GM19324 (cell line): ENCODE data around the gene CARNS1.

Source experiments
- ATAC-seq: cut with Tn5 transposase; IDR thresholded peaks from one replicate; pipeline ENCODE4 v1.9.1; 2021; ENCODE audit warnings: mild to moderate bottlenecking, moderate library complexity; ENCODE audit not compliant: unreplicated experiment, low FRiP score

The CARNS1 gene, protein sequence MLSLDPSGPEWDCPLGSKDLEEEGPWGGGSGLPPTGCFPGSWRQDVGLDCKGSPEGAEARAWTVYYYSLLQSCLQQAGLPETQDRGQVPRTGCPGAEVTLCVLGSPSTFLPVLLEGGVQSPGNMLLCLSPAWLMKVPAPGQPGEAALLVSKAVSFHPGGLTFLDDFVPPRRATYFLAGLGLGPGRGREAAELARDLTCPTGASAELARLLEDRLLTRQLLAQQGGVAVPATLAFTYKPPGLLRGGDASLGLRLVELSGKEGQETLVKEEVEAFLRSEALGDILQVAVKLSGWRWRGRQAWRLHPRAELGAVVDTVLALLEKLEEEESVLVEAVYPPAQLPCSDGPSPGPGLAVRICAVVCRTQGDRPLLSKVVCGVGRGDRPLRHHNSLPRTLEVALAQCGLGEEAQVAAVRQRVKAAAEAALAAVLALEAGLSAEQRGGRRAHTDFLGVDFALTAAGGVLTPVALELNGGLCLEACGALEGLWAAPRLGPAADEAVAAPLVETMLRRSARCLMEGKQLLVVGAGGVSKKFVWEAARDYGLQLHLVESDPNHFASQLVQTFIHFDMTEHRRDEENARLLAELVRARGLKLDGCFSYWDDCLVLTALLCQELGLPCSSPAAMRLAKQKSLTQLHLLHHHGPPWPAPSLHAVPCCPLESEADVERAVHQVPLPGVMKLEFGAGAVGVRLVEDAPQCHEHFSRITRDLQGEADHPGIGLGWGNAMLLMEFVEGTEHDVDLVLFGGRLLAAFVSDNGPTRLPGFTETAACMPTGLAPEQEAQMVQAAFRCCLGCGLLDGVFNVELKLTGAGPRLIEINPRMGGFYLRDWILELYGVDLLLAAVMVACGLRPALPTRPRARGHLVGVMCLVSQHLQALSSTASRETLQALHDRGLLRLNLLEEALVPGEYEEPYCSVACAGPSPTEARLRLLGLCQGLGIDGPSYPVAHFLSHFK

DNA sequence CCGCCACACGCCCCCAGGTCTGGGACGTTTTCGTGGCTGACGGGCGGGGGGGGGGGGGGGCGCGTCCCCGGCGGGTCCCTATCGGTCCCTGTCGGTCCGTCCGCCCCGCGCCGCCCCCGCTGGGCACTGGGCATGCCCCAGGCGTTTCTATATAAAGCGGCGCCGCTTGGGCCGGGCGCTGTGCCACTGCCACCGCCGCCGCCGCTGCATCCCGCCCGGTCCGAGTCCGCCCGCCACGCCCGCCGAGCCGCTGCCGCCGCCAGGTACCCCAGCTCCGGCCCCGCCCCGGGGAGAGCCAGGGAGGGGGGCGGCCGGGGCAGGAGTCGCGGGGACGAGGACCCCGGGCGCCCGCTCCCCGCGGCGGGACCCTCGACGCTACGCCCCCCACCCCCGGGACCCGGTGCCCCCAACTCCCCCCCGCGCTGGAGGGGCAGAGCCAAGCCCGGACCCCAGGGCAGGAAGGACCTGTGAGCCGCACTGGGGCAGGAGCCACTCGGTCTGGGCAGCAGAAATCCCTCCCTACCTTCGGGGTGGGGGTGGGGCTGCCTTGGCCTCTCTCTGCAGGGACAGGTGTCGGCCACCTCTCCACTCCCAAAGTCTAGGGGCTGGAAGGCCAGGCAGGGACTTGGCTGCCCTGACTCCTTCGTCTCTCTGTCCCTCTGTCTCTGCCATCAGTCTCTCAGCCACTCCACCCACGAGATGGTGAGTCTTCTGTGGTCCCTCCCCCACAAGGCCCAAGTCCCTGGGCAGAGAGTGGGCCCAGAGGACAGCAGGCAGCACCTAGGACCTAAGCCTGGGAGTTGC lies at the start of gene CARNS1:
Gene CARNS1 (plus strand): TSS at position 178 of the 804 bp plus-strand sequence. CDS start 522 bp downstream, at position 700.
- ATAC-seq = no peak

DNA sequence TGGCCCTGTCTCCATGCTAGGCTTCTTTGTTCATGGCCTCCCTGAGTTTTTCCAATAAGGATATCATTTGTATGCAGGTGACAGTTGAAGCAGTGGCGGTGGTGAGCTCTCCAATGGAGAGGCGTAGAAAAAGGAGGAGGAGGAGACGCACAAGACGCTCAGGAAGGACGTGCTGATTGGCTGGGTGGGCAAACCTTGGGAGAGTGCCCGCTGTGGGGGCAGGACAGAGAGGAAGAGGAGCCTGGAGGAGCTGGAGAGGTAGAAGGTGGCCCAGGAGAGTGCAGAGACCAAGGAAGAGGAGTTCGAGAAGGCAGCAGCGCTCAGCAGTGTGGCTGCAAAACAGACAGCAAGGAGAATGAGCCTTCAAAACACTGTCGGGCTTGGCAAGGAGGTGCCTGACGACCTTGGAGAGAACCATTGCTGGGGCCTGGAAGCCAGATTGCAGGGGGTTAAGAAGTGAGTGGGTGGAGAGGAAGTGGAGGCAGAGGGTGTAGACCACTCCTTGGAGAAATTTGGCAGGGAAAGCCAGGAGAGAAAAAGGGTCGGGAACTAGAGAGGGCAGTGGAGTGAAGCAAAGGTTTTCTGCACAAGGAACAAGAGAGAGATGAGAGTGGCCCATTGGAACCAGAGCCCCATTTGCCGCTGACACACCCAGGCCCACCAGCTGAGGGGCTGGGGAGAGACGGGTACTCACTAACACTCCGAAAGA lies 49.6 kb upstream of the CARNS1 start:
- no peak for ATAC-seq

DNA sequence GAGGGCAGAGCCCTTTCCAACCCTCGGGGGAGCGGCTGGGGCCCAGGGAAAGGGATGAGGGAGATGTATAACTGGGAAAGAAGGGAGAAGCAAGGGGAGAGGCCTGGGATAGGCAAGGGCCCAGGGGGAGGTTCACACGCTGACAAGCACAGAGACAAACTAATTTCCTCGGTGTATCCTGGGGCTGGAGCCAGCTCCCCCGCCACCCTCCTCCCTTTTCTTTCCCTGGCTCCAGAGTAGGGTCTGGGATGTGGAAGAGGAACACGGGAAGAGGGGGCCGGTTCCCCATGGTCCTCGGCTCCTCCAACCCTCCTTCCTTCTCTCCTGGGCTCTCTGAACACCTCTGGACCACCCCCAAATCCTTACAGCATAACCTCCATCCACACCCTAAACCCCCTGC lies 48.9 kb upstream of the CARNS1 start:
- no peak for ATAC-seq

DNA sequence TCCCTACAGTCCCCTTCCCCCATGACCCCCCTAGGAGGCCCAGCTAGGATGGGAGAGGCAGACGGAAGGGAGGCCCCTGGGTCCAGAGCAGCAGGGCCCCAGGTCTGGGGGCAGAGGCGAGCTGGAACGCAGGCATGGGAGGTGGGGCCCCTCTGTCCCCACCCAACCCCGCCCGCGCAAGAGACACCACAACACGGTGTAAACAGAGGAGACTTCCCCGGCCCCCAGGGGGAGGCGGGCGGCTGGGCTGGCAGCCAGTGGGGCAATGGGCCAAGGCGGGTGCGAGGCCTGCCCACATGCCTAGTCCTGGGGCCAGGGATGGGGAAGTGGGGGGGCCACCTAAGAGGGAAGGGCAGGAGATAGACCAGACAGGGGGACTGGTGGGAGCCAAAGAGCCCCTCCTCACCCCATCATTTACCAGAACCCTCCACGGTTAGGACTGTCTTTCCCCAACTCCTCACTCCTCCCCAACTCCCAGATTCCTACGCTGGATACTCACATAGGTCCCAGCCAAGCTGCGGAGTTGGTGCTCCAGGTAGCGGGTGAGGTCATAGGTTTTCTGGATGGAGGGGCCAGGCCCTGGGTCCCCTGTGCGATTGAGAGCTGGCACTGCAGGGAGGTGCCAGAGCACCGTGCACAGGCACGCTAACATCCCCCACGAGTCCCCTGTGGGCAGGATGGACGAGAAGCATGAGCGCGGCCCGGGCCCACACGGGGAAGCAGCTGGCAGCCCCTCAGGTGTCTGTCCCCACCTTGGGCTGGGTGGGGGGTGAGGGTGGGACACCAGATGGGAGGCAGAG lies 48.3 kb upstream of the CARNS1 start:
- no peak for ATAC-seq

DNA sequence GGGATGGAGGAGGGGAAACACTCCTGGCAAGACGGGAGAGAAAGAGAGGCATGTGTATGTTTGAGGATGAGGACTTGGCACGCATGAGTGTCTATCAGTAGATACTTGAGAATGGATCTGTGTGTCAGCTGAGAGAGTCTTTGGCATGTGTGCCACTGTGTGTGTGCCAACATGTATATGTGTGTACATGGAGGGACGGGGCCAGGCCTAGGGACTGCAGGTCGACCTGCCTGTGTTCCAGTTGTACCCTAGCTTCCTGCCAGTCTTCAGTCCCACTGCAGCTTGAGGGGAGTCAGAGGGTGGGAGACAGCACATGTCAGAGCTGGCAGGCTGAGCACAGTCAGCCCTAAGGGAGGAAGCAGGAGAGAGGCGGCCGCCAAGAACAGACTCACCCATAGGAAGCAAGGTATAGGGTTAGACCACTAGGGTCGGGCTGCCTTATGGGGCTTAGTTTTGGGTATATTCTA lies 47.7 kb upstream of the CARNS1 start:
- ATAC-seq = no peak

DNA sequence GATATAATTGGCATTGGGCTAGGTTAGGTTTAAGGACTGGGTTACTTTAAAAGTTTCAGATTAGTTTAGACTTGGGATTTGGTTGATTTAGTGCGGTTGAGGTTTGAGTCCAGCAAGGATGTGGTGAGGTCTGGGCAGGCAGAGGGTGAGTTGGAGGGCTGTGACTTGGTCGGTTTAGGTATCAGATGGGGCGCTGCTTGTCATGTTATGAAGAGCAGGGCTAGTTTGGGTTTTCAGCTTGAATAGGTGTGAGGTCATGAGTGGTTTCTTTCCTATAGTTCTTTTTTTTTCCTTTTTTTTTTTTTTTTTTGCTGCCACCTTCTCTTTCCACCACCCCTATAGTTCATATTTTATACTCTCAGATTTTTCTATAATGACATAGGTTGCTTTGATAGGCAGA lies 46.9 kb upstream of the CARNS1 start:
- no peak for ATAC-seq

DNA sequence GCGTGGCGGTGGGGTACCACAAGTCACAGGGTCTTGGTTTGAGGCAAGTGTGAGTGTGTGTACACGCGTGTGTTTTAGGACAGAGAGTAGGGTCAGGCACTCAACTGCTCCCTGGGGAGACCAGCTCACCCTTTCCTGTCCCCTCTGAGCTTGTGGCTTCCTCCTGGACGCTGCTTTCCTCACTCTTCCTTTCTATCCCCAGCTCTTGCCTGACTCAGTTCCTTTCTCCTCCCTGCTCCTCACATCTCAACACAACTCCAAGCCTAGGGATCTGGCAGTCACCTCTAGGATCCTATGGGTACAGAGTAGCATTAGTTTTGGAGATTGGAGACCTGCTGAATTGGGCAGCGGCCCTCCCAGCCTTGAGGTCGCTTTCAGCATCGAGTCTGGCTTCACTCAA lies 46.2 kb upstream of the CARNS1 start:
- no peak for ATAC-seq

DNA sequence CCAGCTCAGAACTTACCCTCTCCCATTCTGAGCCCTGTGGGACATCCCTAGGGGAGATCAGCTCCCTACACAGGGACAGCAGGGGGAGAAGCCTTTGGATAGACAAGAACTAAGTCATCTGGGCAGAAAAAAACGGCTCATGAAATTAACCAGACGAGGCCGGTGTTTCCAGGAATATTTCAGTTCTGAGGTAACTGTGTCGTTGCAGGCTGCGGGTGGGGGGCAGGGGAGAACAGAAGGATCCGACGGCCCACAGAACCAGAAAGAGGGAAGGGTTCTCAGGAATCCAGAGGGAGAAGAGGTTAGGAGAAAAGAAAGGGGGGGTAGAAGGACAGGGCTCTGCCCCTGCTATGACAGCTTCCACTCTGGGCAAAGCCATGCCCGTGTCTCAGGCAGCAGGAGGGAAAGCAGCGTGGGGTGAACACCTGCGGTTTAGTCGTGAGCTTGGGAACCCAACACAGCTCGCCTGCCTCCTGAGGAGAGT lies 45.6 kb upstream of the CARNS1 start:
- ATAC-seq = no peak

DNA sequence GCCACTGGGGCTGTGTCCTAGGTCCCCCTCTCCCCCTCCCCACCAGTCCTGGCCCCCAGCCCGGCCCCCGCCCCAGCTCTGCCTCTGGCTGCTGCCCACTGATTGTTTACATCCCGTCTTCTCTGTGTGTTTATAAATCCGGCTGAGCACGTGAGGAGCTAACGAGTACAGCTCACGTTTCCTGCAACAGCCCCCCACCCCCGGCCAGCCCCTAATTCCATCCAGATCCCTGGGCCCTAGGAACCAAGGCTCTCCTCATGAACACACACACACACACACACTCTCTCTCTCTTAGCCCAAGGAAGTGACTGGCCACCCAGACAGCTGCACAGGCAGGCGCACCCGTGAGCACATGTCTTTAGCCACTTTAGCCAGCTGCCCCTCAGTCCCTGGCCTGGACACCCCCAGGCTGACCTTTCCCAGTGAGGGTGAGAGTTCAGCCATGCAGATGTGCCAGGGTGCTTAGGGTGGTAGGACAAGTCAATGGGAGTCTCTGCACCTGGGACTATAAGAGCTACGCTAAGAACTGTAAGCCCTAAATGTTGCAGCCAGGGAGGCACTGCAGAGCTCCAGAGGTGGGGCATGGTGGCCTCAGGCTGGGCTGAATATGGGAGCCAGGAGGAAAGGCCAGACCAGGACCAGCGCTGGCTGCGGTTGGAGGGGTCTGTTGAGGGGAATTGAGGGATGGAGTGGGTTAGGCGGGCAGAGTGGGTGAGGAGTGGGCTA lies 45.0 kb upstream of the CARNS1 start:
- ATAC-seq = no peak

DNA sequence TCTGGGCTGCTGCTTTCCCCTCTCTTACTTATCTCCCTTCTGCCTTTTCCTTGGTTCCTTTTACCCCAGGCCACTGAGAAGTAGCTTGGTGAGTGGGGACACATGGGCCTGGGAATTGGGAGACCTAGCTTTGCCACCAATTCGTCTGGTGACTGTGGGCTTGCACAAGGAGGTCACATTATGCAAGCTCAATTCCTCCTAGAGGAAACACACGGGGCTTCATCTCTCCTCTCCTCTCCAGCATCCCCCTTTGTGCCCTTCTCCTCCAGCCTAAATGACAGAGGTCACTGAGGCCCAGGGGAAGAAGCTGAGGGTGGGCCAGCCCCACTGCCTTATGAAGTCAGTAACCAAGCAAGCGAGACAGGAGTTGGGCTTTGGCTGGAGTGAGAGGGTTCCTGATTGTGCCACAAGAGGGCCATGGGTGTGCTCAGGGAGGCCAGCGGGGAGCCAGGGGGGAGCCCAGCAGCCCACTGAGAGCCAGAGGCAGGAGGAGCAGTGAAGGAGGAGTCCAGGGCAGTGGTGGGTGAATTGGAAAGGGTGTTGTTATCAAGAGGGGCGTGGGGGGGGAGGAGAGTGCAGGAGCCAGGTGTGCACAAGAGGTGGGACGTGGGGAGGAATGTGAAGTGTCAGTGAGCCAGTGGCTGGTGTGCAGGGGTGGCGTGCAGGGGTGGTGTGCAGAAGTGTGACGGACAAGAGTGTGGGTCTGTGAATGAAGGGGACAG lies 44.1 kb upstream of the CARNS1 start:
- ATAC-seq = no peak

DNA sequence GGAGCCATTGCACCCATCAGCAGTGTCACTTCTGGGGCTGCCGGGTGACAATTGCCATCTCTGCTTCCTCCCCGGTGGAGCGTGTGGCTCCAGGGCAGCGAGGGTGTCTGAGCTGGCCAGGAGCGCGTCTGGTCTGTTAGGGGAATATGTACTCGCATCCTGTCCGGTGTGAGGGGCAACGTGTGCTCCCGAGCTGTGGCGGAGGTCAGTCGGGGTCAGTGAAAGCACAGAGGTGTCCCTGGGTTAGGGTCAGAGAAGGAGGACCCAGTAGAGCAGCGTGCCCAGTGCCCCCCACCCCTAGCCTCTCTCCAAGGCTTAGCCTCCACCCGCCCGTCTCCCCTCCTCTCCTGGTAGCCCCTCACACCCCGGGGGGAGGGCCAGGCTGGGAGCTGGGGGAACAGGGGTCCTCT lies 43.6 kb upstream of the CARNS1 start:
- no peak for ATAC-seq

DNA sequence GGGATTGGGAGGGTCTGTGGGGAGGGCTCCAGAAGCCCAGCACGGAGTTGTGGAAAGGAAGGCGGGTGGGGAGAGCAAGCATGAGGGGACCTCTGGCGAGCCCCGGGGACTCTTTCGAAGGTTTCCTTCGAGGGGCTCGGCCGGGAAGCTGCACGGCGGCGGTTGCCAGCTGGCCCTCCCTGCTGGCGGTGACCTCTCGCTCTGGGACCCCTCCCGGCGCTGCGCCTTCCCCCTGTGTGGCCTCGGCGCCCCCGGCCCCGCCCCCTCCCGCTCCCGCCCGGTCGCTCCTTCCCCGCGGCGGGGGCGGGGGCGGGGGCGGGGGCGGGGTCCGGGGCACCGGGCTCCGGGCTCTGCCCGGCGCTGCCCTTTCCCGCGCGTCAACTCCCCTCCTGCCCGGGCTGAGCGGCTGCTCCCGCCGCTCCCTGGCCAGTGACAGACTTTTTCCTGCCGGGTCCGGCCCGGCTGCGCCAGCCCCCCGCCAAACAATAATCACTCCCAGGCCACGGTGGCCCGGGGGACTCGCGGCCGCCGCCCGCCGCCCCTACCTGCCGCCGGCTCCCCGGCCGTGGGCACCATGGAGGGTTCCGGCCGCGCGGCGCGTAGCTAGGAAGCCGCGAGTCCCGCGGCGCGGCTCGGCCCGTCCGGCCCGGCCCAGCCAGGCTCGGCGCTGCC lies 43.0 kb upstream of the CARNS1 start:
- no peak for ATAC-seq

DNA sequence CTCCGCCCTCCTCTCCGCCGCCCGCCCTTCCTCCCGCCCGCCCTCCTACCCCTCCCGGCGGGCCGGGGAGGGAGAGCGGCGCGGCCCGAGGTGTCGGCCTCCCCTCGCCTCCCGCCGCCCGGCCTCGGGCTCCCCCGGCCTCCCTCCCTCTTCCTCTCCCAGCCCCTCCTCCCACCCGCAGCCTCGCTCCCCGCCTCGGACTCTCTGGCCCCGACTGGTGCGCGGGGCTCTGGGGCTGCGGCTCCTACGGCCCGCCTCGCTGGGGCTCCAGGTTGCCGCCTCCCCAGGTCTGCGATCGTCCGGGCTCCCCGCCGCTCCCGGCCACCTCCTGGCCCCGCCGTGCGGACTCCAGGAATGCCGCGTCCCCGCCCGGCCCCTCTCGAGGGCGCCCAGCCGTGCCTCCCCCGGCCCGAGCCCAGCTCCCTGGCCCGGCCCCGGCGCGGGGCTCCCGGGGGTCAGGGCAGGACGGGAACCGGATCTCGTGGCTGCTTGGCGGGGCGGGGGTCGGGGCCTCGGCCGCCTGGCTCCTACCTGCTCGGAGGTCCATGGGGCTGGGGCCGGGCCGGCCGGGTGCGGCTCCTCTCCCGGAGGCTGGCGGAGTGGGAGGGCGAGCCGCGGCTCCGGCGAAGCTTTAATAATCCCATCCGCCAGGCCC lies 42.4 kb upstream of the CARNS1 start, which contains the start of gene CLCF1:
Gene CLCF1 (minus strand): TSS at position 606 of the 655 bp plus-strand sequence. CDS start 59 bp downstream, at position 547.
- ATAC-seq = no peak

DNA sequence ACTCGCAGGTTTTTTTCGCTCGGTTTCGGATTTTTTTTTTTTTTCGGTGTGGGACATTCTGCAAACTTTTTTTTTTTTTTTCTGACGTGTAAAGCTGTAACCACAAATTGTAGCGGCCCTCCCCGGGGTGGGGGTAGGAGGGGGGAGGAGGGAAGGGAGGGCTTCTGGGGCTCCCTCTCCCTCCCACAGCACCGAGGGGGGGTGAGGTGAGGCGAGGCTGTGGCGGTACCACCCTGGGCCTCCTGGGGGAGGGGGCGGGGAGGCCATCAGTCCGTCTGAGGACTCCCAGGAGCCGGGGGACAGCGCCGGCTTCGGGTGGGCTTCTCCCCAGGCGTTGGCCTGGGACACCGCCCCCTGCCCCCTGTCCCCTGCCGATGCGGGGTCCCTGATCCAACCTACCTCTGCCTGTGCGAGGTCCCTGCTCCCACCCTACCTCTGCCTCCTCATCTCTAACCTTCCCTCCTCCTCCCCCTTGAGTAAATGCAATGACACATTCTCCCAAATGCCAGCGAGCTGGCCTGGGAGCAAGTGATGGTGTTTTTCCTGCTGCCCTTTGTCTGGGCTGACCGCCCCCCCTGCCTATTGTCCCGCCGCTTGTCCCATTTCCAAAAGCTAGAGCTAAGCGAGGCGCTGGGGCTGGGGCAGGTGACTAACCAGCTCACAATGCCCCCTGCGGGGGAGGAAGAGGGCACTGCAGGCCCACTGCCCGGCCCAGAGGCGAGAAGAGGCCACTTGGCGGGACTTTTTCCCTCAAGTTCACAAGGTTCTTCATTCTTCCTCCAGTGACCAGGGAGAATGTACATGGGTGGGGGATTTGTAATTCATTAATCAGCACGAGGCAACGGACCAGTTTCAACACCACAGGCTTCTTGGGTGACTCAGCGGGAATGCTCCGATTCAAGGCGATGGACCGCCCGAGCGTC lies 41.6 kb upstream of the CARNS1 start:
- no peak for ATAC-seq

DNA sequence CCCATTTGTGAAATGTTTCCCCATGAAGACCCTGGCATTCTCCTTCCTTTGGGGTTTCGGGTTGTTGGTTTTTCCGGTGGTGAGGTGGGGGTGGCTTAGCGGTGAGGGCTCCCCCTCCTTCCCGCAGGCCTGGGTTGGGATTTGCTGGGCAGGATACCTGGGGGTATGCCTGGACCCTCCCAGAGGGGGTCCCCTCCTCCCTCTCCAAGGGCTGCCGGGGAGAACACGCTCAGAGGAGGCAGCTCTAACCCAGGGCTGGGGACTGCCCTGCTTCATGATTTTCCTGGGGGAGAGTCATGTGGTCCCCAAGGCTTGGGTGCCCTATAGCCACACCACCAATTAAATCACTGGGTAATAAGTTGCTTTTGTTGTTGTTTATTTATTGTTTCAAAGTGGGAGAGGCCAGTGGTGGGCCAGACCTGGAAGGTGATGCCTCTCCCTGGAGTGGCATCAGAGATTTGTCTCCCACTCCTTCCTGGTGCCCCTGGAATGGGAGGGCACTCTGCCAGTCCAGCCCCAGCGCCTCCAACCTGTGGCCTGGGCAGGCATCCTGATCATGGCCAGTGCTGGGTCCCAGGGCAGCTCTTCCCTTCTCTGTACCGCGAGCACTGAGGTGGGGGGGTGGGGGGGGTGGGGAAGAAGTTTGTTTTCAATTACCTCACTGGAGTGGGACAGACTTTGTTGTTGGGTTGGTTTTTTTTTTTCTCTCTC lies 40.8 kb upstream of the CARNS1 start:
- no peak for ATAC-seq
